CD4-positive, alpha-beta T cell treated with Interleukin-1 beta for 1 hour (primary cell): Measurements from ENCODE around the gene DCP2.
A peak's percentile ranks its signal among the peaks of the same experiment; 100 is the strongest.

Experiments used
- DNase-seq, 2 donors: peaks; one replicate each; pipeline ENCODE4 v3.0.0-alpha.2; 2020 to 2022

DCP2 gene

GRCh38 chr5:113022661-113023060, 46.1 kb downstream of the DCP2 start:
- DNase-seq = peak in 1 of 2 donors; percentile 65

GRCh38 chr5:113024076-113024697, 47.6 kb downstream of the DCP2 start:
- DNase-seq = no peak

GRCh38 chr5:113025596-113025995, 49.0 kb downstream of the DCP2 start:
- DNase-seq = no peak

- DNase-seq = no peak
Observed at GRCh38 chr5:113026211-113026610, 49.6 kb downstream of the DCP2 start.

GRCh38 chr5:113027015-113027414, 50.4 kb downstream of the DCP2 start:
- DNase-seq = no peak

- DNase-seq = no peak
Observed at GRCh38 chr5:113027431-113027830, 50.8 kb downstream of the DCP2 start.

GRCh38 chr5:113029614-113030013, 53.0 kb downstream of the DCP2 start:
- no peak for DNase-seq

- no peak for DNase-seq
Observed at GRCh38 chr5:113031104-113031503, 54.5 kb downstream of the DCP2 start.

GRCh38 chr5:113031557-113031956, 55.0 kb downstream of the DCP2 start:
- DNase-seq = no peak

- DNase-seq = no peak
Observed at GRCh38 chr5:113034182-113034773, 57.7 kb downstream of the DCP2 start.

- DNase-seq = no peak
Observed at GRCh38 chr5:113035096-113035495, 58.5 kb downstream of the DCP2 start.

- DNase-seq = no peak
Observed at GRCh38 chr5:113036321-113036720, 59.7 kb downstream of the DCP2 start.

GRCh38 chr5:113036826-113037225, 60.2 kb downstream of the DCP2 start:
- no peak for DNase-seq

- DNase-seq = no peak
Observed at GRCh38 chr5:113038136-113038535, 61.5 kb downstream of the DCP2 start.

- no peak for DNase-seq
Observed at GRCh38 chr5:113038714-113039113, 62.1 kb downstream of the DCP2 start.

GRCh38 chr5:113039229-113039933, 62.8 kb downstream of the DCP2 start:
- DNase-seq = no peak

GRCh38 chr5:113039934-113040285, 63.3 kb downstream of the DCP2 start:
- DNase-seq = no peak

- no peak for DNase-seq
Observed at GRCh38 chr5:113040672-113041260, 64.2 kb downstream of the DCP2 start.

- DNase-seq = no peak
Observed at GRCh38 chr5:113042491-113043243, 66.1 kb downstream of the DCP2 start.

- no peak for DNase-seq
Observed at GRCh38 chr5:113043491-113043931, 66.9 kb downstream of the DCP2 start.

GRCh38 chr5:113044776-113045465, 68.3 kb downstream of the DCP2 start:
- DNase-seq = no peak

- DNase-seq = no peak
Observed at GRCh38 chr5:113047234-113047633, 70.6 kb downstream of the DCP2 start.
